ENCODE measurements around the gene CDC42. TPM values are rescaled to one million over a fixed set of nuclear protein-coding genes. Genes with fewer than 3 reads are reported as not detected.
A peak's percentile ranks its signal among the peaks of the same experiment; 100 is the strongest.

Gene CDC42
- total and polyA plus RNA-seq, 9 of the 15 experiments (the other 6 are each of a cell fraction or from before 2014, with no cell fraction given) = 186 to 398 (median 325) TPM

DNA sequence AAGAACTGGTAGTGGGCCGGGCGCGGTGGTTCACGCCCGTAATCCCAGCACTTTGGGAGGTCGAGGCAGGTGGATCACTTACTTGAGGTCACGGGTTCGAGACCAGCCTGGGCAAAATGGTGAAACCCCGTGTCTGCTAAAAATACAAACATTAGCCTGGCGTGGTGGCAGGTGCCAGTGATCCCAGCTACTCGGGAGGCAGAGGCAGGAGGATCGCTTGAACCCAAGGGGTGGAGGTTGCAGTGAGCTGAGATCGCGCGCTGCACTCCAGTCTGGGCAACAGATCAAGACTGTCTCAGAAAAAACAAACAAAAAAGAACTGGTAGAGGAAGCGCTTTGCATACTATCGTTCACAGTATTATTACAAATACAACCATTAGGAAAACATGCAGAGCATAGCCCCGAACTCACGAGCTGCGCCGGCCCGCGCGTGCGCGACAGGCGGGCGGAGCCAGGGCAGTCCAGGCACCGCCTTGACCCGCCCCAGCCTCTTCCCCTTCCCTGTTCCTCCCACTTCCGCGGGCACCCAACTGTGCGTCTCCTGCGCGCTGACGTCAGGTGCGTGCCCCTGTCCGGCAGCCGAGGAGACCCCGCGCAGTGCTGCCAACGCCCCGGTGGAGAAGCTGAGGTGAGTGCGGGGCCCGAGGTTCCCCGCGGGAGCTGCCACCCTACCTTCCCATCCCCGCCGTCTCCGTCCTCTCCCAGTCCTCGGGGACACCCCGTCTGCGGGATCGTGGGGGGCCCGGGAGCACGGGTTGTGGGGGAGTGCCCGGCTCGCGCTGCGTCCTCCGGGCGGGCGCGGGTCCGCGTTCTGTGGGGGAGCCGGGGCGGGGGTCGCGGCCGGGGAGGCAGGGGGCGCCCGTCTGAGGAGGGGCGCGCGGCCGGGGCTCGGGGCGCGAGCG is at the start of gene CDC42 (continued):
- peak; percentile 24; the same call in 1 of the 2 replicates for TF ChIP-seq TOE1 (IDR thresholded peaks at IDR 0.05; ENCODE audit: borderline replicate concordance)
- no peak for TF ChIP-seq TOE1 (CRISPR knock-in tag; IDR thresholded peaks at IDR 0.05; ENCODE audit: borderline replicate concordance, low read depth)
- 0 out of 2 replicates have a peak, but pooled peaks have one; percentile 60 for TF ChIP-seq NFXL1 (CRISPR knock-in tag; IDR thresholded peaks at IDR 0.05)
- TF ChIP-seq ARNT (IDR thresholded peaks at IDR 0.05) = 0 out of 4 replicates have a peak, but pooled peaks of 1 of the 2 experiments have one; percentile 36
- TF ChIP-seq, protein P1, sequence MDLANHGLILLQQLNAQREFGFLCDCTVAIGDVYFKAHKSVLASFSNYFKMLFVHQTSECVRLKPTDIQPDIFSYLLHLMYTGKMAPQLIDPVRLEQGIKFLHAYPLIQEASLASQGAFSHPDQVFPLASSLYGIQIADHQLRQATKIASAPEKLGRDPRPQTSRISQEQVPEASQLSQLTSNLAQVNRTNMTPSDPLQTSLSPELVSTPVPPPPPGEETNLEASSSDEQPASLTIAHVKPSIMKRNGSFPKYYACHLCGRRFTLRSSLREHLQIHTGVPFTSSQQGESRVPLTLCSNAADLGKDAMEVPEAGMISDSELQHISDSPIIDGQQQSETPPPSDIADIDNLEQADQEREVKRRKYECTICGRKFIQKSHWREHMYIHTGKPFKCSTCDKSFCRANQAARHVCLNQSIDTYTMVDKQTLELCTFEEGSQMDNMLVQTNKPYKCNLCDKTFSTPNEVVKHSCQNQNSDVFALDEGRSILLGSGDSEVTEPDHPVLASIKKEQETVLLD (IDR thresholded peaks at IDR 0.05) = peak; percentile 100
- peak; percentile 93 for TF ChIP-seq CREB1 (IDR thresholded peaks at IDR 0.05)
- peak; percentile 96 for TF ChIP-seq CREB1 (CRISPR knock-in tag; IDR thresholded peaks at IDR 0.05)
- peak; percentile 97 for TF ChIP-seq ADNP (tag; IDR thresholded peaks at IDR 0.05)
- TF ChIP-seq, protein P2, sequence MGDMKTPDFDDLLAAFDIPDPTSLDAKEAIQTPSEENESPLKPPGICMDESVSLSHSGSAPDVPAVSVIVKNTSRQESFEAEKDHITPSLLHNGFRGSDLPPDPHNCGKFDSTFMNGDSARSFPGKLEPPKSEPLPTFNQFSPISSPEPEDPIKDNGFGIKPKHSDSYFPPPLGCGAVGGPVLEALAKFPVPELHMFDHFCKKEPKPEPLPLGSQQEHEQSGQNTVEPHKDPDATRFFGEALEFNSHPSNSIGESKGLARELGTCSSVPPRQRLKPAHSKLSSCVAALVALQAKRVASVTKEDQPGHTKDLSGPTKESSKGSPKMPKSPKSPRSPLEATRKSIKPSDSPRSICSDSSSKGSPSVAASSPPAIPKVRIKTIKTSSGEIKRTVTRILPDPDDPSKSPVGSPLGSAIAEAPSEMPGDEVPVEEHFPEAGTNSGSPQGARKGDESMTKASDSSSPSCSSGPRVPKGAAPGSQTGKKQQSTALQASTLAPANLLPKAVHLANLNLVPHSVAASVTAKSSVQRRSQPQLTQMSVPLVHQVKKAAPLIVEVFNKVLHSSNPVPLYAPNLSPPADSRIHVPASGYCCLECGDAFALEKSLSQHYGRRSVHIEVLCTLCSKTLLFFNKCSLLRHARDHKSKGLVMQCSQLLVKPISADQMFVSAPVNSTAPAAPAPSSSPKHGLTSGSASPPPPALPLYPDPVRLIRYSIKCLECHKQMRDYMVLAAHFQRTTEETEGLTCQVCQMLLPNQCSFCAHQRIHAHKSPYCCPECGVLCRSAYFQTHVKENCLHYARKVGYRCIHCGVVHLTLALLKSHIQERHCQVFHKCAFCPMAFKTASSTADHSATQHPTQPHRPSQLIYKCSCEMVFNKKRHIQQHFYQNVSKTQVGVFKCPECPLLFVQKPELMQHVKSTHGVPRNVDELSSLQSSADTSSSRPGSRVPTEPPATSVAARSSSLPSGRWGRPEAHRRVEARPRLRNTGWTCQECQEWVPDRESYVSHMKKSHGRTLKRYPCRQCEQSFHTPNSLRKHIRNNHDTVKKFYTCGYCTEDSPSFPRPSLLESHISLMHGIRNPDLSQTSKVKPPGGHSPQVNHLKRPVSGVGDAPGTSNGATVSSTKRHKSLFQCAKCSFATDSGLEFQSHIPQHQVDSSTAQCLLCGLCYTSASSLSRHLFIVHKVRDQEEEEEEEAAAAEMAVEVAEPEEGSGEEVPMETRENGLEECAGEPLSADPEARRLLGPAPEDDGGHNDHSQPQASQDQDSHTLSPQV (IDR thresholded peaks at IDR 0.05) = peak; percentile 67
- 0 out of 2 replicates have a peak, but pooled peaks have one; percentile 52 for TF ChIP-seq HDGF (IDR thresholded peaks at IDR 0.05)
- TF ChIP-seq ZNF212 (CRISPR knock-in tag; IDR thresholded peaks at IDR 0.05) = no peak
- 0 out of 2 replicates have a peak, but pooled peaks have one; percentile 34 for TF ChIP-seq SREBF1 (IDR thresholded peaks at IDR 0.05; ENCODE audit: borderline replicate concordance, low read depth, low read length)
- peak; percentile 40; the same call in 1 of the 2 replicates for TF ChIP-seq CHCHD3 (CRISPR knock-in tag; IDR thresholded peaks at IDR 0.05)
- peak; percentile 62; the same call in 1 of the 2 replicates for TF ChIP-seq BHLHE40 (IDR thresholded peaks at IDR 0.05; ENCODE audit: low read length)
- TF ChIP-seq ZNF12 (CRISPR knock-in tag; IDR thresholded peaks at IDR 0.05) = peak; percentile 42; the same call in 1 of the 2 replicates
- TF ChIP-seq, protein P3, sequence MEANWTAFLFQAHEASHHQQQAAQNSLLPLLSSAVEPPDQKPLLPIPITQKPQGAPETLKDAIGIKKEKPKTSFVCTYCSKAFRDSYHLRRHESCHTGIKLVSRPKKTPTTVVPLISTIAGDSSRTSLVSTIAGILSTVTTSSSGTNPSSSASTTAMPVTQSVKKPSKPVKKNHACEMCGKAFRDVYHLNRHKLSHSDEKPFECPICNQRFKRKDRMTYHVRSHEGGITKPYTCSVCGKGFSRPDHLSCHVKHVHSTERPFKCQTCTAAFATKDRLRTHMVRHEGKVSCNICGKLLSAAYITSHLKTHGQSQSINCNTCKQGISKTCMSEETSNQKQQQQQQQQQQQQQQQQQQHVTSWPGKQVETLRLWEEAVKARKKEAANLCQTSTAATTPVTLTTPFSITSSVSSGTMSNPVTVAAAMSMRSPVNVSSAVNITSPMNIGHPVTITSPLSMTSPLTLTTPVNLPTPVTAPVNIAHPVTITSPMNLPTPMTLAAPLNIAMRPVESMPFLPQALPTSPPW (CRISPR knock-in tag; IDR thresholded peaks at IDR 0.05) = no peak
- TF ChIP-seq, protein P4, sequence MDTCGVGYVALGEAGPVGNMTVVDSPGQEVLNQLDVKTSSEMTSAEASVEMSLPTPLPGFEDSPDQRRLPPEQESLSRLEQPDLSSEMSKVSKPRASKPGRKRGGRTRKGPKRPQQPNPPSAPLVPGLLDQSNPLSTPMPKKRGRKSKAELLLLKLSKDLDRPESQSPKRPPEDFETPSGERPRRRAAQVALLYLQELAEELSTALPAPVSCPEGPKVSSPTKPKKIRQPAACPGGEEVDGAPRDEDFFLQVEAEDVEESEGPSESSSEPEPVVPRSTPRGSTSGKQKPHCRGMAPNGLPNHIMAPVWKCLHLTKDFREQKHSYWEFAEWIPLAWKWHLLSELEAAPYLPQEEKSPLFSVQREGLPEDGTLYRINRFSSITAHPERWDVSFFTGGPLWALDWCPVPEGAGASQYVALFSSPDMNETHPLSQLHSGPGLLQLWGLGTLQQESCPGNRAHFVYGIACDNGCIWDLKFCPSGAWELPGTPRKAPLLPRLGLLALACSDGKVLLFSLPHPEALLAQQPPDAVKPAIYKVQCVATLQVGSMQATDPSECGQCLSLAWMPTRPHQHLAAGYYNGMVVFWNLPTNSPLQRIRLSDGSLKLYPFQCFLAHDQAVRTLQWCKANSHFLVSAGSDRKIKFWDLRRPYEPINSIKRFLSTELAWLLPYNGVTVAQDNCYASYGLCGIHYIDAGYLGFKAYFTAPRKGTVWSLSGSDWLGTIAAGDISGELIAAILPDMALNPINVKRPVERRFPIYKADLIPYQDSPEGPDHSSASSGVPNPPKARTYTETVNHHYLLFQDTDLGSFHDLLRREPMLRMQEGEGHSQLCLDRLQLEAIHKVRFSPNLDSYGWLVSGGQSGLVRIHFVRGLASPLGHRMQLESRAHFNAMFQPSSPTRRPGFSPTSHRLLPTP (IDR thresholded peaks at IDR 0.05; ENCODE audit: borderline replicate concordance, extremely low read depth, insufficient read length) = peak; percentile 78
